HG02610 (cell line): ENCODE results near the gene OVCH2.
"Not testable (repeated sequence)": the region's sequence is repeated elsewhere in the genome, so short reads cannot be mapped to it uniquely, and the experiment has no call there.

Source experiments
- ATAC-seq: cut with Tn5 transposase; IDR thresholded peaks from one replicate; pipeline ENCODE4 v1.9.1; 2021; ENCODE audit warnings: mild to moderate bottlenecking, moderate library complexity; ENCODE audit not compliant: unreplicated experiment

The OVCH2 gene

DNA sequence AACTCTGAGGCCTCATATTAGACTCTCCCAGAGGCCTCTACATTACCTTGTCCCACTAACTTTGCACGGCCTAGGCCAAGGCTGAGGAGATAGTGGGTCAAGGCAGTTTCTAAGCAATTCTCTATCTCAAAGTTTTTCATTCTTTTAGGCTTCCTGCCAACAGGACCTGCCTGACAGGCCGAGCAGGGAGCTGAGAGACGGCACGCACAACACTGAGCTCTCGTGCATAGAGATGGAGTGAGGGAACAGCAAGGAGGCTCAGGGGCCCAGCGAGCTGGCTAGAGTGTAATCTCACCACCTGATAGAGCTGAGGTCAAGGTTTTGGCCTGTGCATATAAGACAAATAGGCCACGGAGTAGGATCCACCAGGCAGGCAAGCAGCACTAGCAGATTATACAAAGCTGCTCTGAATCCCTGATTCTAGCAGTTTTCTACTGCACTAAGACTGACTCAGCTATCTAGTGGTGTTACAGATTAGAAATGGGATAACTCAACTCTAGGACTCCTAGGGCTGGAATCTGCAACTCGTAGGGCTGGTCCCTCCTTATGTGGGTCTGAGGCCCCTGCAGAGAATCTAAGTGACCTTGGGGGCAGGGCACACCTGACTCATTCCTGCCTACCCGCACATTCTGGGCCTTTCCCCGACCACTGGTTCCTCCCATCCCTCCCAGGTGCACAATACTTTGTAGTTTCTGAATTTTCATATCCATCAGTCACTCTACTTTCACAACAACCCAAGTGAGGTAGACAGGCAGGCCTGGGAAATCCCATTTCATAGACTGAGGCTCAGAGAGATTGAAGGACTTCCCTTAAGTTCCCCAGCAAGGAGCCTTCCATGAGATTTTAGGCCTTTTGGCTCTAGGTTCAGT is 34.7 kb downstream of the OVCH2 start:
- peak; percentile 88 for ATAC-seq

DNA sequence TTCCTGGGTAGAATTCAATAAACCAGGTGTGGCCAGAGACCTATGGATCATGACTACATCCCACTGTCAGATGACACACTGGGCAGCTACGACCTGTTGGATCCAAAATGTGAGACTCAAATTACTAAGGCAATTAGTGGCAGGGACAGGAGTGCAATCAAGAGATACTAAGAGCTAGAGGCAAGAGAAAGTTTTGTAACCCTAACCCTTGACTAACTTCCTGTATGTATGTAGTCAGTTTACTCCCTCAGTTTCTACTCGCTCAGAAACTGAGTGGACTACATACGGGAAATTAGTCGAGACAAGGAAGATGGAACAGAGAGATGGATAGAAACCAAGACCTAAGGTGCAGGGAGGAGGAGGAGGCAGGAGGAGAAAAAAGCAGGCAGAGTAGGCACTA is 35.6 kb downstream of the OVCH2 start:
- no peak for ATAC-seq

- ATAC-seq: no peak
These were observed 37.4 kb downstream of the OVCH2 start for GRCh38 chr11:7668911-7669310.

DNA sequence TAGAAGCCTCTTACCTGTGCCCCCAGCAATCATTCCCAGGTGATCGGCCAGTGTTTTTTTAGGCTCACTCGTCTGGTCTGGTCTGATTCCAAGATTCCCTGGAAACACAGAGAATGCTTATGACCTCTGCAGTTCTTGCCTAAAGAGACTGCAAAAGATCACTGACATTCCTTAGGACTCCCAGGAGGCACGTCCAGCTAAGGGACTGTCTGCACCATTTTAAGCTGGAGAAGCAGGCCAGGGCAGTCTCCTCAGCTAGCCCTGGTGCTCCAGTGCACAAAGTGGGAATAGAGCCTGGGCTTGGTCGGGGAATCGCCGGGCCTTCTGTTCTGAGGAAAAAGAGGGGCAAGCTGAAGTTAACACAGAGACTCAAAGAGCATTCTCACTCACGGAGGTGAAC is 37.8 kb downstream of the OVCH2 start:
- ATAC-seq: no peak

- no peak for ATAC-seq
These were observed 38.8 kb downstream of the OVCH2 start for GRCh38 chr11:7667460-7667859.

GRCh38 chr11:7666292-7666866 is 39.9 kb downstream of the OVCH2 start:
- ATAC-seq: no peak

- ATAC-seq: peak; percentile 96
These were observed 40.6 kb downstream of the OVCH2 start for GRCh38 chr11:7665473-7666291.

DNA sequence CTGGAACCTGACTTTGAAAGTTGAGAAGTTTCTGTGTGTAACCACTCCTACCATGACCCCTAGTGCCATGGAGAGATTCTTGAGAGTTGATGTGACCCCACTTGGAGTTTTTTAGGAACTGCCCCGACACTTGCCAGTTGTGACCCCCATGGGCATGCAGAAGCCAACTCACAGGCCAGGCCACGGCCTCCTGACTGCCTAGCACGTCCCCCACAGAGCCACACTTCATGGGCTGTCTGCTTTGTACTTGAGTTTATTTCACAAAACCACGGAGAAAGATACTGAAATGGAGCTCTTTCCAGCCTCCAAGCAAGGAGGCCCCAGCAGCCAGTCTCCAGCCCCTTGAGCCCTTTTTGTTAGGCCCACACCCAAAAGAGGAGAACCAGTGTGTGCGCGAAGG is 41.4 kb downstream of the OVCH2 start:
- no peak for ATAC-seq

GRCh38 chr11:7663531-7663930 is 42.7 kb downstream of the OVCH2 start:
- ATAC-seq: not testable (repeated sequence)

- no peak for ATAC-seq
These were observed 48.8 kb downstream of the OVCH2 start for GRCh38 chr11:7657306-7658025.

- ATAC-seq: no peak
These were observed 49.6 kb downstream of the OVCH2 start for GRCh38 chr11:7656704-7657103.

GRCh38 chr11:7655253-7656217 is 50.7 kb downstream of the OVCH2 start:
- no peak for ATAC-seq

- no peak for ATAC-seq
These were observed 52.0 kb downstream of the OVCH2 start for GRCh38 chr11:7654195-7654705.

DNA sequence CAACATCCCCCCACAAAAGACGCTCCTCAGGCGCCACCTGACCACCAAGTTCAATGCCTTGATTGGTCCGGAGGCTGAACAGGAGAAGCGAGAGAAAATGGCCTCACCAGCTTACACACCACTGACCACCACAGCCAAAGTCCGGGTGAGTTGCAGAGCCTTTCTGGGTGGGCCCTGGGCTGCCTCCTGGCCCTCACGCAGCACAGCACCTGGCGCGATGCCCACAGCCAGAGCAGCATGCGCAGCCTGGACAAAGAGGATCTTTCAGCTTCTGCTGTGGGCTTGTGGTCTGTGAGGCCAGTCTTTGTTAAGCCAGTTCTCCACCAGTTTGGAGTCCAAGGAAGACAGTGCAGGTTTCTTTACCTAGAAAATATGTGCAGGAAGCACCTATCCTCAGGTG is 54.6 kb downstream of the OVCH2 start:
- no peak for ATAC-seq

GRCh38 chr11:7651140-7651551 is 55.1 kb downstream of the OVCH2 start:
- ATAC-seq: no peak

- no peak for ATAC-seq
These were observed 58.0 kb downstream of the OVCH2 start for GRCh38 chr11:7648264-7648663.

- ATAC-seq: no peak
These were observed 59.4 kb downstream of the OVCH2 start for GRCh38 chr11:7646866-7647265.

DNA sequence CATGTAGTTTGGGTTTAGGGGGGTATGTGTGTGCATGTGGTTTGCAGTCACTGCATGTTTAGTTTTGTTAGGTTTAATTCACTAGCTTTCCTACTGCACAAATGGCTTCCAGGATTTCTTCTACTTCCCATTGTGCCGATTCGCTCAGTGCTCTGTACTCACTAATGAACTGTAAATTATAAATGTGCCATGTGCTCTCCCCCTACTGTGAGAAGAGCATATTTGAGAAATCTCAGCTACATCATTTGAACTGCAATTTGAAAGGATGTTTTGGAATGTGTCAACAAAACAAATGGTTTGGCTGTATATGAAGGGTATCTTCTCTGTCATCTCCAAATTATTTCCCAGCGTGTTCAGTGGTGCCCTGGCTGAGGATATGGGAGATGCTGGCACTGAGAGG is 61.1 kb downstream of the OVCH2 start:
- no peak for ATAC-seq

- ATAC-seq: no peak
These were observed 63.0 kb downstream of the OVCH2 start for GRCh38 chr11:7643314-7643713.

DNA sequence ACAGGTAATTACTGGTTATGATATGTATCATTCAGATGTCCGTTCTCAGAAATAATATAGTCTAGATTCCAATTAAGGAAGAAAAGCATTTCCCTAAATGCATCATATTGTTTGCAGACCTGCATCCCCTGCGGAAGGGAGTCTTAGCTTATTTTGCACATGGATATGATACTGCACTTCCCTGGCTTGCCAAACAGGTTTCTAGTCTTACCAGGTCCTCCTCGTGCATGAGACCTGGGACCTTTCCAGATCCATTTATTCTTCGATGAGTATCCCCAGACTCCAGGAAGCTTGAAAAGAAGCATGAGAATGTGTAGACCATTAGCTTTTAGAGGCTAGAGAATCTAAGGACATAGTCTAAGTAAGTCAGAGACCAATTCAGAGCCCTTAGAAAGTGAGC is 63.5 kb downstream of the OVCH2 start:
- ATAC-seq: no peak
